ENCODE results near the gene MAFG. TPM values are rescaled to one million over a fixed set of nuclear protein-coding genes. Genes with fewer than 3 reads are reported as not detected.

The MAFG gene
- total and polyA plus RNA-seq, 2 of the 13 experiments (the other 11 are each of a cell fraction or from before 2014, with no cell fraction given) = 14.5 to 20.0 TPM

DNA sequence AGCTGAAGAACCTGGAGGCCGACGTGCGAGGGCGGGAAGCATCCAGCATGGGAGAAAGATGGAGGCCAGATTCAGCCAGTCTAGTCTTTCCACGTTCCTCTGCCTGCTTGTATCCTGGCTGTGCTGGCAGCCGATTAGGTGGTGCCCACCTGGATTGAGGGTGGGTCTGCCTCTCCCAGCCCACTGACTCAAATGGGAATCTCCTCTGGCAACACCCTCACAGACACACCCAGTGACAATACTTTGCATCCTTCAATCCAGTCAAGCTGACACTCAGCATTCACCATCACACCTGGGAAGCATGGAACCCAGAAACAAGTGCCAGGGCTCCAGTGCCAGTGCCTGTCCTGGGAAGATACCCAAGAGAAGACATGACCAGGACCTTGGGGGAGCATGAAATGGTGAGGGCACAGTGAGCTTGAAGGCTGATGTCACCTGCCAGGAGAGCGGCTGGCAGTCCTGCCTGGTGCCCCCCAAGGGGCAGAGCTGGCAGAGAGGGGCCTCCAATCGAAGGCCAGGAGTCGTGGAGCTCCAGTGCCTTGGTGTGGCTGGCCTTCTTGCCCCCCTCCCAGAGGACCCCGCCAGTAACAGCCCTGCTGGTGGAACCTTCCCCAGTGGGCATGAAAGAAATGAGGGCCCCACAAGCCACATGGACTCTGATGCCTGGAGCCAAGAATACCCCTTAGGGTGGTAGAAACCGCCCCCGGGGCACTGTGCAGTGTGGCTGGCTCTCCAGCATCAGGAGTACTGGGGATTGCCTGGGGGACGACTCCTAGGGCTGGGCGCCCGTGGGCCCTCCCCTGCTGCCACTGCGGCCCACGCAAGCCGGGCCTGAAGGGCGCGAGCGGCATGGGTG is 26.1 kb downstream of the MAFG start (continued):
- TF ChIP-seq ZEB1 (IDR thresholded peaks at IDR 0.05; ENCODE audit: insufficient replicate concordance, low read depth) (no peak), ZNF280B (CRISPR knock-in tag; IDR thresholded peaks at IDR 0.05; ENCODE audit: borderline replicate concordance) (no peak; the same call in 1 of the 2 replicates), ZNF775 (CRISPR knock-in tag; IDR thresholded peaks at IDR 0.05; ENCODE audit: borderline replicate concordance) (no peak), ZNF816 (CRISPR knock-in tag; IDR thresholded peaks at IDR 0.05; ENCODE audit: borderline replicate concordance) (no peak), BCL6 (CRISPR knock-in tag; IDR thresholded peaks at IDR 0.05) (no peak; the same call in 1 of the 2 replicates), ZBTB39 (CRISPR knock-in tag; IDR thresholded peaks at IDR 0.05) (peak; percentile 36; the same call in 1 of the 2 replicates), ZMAT3 (CRISPR knock-in tag; conservative IDR thresholded peaks at IDR 0.05) (no peak), ZSCAN9 (CRISPR knock-in tag; IDR thresholded peaks at IDR 0.05; ENCODE audit: borderline replicate concordance) (no peak), CSRNP2 (CRISPR knock-in tag; conservative IDR thresholded peaks at IDR 0.05; ENCODE audit: low read depth) (no peak), MED1 (CRISPR knock-in tag; IDR thresholded peaks at IDR 0.05) (no peak; the same call in 1 of the 2 replicates), ZNF460 (CRISPR knock-in tag; IDR thresholded peaks at IDR 0.05; ENCODE audit: borderline replicate concordance) (no peak), KLF15 (CRISPR knock-in tag; IDR thresholded peaks at IDR 0.05; ENCODE audit: borderline replicate concordance) (no peak), ZNF24 (IDR thresholded peaks at IDR 0.05) (no peak), ZFAT (CRISPR knock-in tag; conservative IDR thresholded peaks at IDR 0.05) (no peak), ZNF570 (CRISPR knock-in tag; IDR thresholded peaks at IDR 0.05; ENCODE audit: borderline replicate concordance) (no peak; the same call in 1 of the 2 replicates), HMG20A (CRISPR knock-in tag; IDR thresholded peaks at IDR 0.05; ENCODE audit: borderline replicate concordance) (no peak), SRSF4 (IDR thresholded peaks at IDR 0.05; ENCODE audit: low read depth, low read length, poor library complexity, severe bottlenecking) (no peak), MYC (CRISPR knock-in tag; IDR thresholded peaks at IDR 0.05; ENCODE audit: borderline replicate concordance) (peak; percentile 5; the same call in 1 of the 2 replicates), ZMYM3 (CRISPR knock-in tag; IDR thresholded peaks at IDR 0.05) (no peak), ARNTL (CRISPR knock-in tag; IDR thresholded peaks at IDR 0.05) (no peak), MED8 (CRISPR knock-in tag; IDR thresholded peaks at IDR 0.05; ENCODE audit: insufficient replicate concordance) (peak; percentile 38), PAF1 (CRISPR knock-in tag; IDR thresholded peaks at IDR 0.05) (peak; percentile 89)
- TF ChIP-seq, protein P1, sequence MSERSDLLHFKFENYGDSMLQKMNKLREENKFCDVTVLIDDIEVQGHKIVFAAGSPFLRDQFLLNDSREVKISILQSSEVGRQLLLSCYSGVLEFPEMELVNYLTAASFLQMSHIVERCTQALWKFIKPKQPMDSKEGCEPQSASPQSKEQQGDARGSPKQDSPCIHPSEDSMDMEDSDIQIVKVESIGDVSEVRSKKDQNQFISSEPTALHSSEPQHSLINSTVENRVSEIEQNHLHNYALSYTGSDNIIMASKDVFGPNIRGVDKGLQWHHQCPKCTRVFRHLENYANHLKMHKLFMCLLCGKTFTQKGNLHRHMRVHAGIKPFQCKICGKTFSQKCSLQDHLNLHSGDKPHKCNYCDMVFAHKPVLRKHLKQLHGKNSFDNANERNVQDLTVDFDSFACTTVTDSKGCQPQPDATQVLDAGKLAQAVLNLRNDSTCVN (CRISPR knock-in tag; IDR thresholded peaks at IDR 0.05; ENCODE audit: borderline replicate concordance) = 0 out of 2 replicates have a peak, but pooled peaks have one; percentile 9

Data from HepG2 (cell line).